Hematopoietic multipotent progenitor cell treated with erythropoietin and hydrocortisone succinate and interleukin-3 and kit ligand, for 15 days (in vitro differentiated cells): ENCODE data around the gene ENTPD5.
A peak's percentile ranks its signal among the peaks of the same experiment; 100 is the strongest.

Source experiments
- DNase-seq: peaks from one replicate; pipeline ENCODE4 v3.0.0-alpha.2; 2015; ENCODE audit warnings: low spot score

The ENTPD5 gene, protein sequence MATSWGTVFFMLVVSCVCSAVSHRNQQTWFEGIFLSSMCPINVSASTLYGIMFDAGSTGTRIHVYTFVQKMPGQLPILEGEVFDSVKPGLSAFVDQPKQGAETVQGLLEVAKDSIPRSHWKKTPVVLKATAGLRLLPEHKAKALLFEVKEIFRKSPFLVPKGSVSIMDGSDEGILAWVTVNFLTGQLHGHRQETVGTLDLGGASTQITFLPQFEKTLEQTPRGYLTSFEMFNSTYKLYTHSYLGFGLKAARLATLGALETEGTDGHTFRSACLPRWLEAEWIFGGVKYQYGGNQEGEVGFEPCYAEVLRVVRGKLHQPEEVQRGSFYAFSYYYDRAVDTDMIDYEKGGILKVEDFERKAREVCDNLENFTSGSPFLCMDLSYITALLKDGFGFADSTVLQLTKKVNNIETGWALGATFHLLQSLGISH

DNA sequence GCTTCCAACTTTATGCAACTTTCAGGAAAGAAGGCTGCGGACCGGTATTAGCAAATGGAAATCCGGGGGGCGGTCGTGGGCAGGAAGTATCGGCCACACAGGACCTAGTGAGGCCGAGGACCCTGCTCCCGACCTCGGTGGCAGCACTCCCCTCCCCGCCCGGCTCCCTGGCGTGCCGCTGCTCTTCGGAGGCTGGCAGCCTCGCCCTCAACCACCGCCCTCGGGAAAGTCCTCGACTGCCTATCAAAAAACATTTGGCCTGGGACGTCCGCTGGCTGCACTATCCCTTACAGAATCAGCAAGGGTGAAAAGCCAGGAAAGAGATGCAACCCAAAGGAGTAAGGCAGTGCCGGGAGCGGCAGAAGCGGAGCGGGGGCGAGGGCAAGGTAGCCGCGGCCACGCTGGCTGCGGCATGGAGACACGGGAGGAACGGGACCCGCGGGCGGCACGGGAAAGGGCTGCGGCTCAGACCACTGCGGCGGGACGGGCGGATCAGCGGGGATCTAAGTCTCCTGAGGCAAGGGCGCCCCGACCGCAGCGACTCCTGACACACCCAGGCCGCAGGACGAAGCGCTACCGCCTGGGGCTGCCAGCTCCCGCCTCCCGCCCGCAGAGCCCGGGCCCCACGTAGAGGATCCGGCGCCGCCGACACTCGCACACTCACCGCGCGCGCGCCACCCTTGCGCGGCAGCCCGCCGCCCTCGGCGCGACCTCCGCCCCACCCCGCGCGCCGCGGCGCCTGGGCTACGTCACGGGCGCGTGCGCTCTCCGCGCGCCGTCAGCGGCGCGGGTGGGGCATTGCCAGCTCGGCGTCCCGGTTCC lies at the start of gene ENTPD5, which contains the start of gene BBOF1:
TSS of gene ENTPD5 (minus strand) at position 703 of the 822 bp plus-strand sequence. CDS start 31,186 bp downstream, outside the sequence.
TSS of gene BBOF1 (plus strand) at position 764 of the 822 bp plus-strand sequence. CDS start 130 bp downstream, outside the sequence.
- peak; percentile 90 for DNase-seq

DNA sequence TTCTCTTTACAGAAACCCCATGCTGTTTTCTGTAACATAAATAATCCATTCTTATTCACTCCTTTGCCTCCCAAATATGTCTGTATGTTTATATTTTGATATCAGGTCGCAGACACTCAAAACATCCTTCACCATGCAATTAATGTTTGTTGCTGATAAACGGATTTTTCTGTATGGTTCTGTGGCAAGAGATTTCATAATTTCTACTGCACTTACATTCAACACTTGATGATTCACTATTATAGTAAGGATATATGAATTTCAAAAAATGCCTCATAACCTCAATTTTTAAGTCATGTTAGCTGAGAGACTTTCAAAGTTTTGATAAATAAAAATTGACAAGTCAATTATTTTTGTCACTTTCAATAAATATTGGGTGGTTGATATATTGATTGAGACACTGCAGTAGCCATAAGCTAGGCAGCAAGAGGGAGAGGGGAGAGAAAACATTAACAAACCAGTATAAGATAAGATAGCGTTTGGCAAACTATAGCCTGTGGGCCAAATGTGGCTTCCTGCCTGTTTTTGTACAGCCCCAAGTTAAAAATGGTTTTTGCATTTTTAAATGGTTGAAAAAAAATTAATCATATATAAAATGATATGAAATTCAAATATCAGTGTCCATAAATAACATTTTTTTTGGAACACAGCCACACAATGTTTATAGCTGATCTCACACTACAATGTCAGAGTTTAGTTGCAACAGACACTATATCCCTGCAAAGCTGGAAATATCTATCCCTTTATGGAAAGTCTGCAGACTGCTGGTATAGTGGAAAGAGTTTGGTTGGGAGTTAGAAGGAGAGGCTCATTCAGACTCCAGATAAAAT lies 46.9 kb upstream of the ENTPD5 start:
- no peak for DNase-seq

DNA sequence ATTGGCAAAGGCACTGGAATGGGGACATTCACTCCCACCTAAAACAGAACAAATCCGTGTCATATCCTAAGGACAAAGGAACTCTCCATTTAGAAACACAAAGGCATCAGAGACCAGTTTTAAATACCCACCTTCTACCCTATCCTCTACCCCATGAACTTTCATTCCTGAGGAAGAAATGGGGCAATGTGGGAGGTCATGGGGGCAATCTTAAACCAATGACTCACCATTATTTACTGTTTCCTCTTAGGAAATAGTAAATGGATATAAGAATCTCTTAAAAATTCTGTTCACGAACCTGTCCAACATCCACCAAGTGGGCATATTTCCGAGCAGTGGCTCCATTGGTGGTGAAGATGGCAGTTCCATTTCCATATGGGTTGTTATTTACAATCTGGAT lies 45.8 kb upstream of the ENTPD5 start:
- DNase-seq, result no peak

DNA sequence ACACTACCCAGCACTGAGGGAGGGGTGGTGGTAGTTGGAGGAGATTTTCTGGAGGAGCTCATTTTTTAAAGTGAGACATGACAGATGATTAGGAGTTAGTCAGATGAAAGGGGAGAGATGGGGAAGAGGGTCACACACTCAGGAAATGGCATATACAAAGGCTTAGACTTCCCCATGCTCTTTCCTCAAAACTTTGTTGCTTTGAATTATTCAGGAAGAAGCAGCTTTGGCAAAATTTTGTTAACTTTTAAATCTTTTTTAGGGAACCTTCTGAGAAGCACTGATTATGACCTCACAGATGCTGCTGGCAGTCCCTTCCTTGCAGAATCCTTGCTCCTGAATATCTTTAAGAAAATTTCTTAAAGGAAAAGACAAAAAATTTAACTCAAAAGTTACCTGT lies 45.3 kb upstream of the ENTPD5 start:
- no peak for DNase-seq

DNA sequence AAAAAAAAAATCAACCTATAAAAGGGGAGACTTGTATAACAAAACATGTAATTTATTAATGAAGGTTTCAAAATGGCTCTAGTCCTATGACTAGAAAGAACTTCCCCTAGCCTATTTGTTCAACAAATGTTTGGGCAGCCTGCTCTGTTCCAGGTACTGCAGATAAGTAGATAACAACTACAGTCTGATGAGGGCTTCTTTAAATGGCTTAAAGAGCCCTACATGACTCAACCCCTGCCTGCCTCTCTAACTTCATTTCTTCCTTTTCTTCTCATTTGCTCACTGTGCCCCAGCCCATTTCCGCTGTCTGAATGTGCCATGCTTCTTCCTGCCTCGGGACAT lies 43.7 kb upstream of the ENTPD5 start:
- no peak for DNase-seq

DNA sequence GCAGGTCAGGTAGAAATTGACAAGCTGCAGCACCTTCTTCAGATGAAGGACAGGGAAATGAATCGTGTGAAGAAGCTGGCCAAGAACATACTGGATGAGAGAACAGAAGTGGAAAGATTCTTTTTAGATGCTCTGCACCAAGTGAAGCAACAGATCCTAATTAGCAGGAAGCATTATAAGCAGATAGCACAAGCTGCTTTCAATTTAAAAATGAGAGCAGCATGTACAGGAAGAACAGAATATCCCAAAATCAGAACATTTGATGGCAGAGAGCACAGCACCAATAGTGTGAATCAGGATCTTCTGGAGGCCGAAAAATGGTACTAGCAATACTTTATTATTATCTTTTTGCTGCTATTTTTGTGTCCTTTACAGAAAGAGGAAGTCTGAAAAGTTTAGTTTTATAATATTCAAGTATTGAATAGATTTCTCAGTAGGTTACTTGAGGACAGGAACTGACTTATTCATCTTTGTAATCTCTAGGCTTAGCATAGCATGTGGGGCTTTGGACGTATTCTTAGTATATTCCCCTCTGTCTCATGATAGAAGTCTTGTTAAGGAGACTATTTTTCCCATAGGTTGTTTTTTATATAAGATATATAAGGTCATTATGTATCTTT lies 30.9 kb upstream of the ENTPD5 start:
- no peak for DNase-seq

DNA sequence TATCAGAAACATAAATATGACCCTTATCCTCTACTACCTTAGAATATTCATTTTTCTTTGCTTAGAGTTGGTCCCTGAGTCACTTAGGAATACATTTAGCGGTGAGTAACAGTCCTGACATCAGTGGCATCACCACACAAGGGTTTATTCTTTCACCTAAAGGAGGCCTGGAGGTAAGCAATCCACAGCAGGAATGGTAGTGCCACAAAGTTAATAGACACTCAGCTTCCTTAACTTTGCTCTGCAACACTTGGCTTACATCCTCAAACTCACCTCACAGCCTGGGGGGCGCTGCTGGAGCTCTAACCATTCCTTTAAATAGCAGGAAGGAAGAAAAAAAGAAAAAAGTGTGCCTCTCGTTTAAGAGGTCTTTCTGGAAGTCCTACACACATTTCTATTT lies 29.2 kb upstream of the ENTPD5 start:
- DNase-seq, result no peak

DNA sequence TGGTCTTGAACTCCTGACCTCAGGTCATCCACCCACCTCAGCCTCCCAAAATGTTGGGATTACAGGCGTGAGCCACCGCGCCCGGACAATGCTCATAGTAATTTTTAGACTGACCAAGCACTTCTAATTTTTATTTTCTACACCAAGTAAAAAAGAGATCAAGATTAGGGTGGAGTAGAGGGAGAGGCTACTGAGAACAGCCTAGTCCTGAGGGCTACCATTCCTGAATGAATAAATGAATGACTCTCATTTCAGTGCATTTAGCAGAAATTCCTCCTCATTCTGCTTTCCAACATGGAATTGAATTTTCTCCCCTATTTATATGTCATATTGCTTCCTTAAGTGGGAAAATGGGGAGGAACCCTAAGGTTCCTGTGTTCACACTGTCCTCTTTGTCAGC lies 26.4 kb upstream of the ENTPD5 start:
- DNase-seq, result no peak

DNA sequence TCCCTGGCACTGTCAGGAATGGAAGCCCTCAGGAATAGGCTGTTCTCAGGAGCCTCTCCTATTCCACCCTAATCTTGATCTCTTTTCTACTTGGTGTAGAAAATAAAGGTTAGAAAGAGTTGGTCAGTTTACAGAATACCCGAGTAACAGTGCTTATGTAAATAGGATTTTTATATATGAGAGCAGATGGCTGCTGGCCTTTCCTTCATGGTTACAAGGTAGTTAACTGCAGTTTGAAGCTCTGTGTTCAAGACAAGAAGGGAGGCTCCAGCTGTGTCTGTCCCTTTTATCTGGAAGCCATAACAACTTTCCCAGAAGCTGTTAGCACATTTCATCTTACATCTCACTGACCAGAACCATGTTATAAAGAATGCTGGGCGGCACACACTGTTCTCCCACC lies 23.2 kb upstream of the ENTPD5 start:
- no peak for DNase-seq

DNA sequence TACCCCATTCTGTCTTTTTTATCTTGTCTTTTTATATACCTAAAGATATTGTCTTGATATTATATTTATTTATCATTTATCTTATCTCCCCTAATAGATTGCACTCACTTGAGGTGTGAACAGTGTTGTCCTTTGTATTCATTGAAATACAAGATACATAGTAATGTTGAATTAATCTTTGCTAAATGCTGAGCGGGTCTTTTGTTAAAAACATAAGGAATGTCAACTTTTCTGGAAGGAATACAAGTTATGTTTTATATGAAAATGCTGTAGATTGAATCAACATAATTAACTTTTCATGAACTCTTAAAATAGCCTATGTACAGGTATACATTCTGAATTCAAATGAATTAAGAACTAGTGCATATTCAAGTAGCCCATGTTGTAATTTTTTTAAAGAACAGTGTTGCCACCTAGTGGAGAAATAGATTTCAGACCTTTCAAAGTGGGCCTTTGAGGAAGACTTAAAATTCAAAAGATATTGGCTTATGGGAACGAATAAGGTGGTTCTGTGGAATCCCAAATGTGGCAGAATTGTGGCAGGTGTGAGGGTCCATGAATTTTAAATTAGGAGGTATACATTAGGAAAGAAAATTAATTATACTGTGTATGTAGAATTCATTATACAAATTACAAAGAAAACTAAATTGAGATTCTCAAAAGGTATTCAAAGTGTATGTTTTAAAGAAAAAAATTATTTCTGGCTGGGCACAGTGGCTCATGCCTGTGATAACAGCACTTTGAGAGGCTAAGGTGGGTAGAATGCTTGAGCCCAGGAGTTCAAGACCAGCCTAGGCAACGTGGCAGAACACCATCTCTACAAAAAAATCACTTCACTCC lies 19.2 kb upstream of the ENTPD5 start:
- DNase-seq, result peak; percentile 86

DNA sequence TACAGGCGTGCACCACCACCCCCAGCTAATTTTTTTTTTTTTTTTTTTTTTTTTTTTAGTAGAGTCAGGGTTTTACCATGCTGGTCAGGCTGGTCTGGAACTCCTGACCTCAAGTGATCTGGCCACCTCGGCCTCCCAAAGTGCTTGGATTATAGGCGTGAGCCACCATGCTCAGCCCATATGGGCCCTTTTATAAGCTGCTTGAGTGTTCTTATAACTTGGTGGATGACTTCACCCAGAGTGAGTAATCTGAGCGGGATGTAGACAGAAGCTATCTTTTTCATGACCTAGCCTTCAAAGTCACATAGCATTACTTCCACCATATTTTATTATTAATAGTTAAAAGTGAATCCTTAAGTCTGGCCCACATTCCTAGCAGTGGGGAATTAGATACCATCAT lies 16.5 kb upstream of the ENTPD5 start:
- DNase-seq, result no peak

DNA sequence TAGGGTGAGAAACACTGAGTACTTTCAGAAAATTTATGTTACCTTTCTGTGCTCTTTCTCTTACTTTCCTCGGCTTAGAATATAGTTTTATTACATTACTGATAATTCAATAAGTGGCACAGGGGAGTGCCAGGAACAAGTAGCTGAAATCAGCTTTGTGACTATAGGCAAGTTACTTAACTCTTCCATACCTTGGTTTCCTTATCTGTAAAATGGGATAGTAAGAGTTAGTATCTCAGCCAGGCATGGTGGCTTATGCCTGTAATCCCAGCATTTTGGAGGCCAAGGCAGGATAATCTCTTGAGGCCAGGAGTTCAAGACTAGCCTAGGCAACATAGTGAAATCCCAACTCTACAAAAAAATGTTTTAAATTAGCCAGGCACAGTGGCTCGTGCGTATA lies 15.5 kb upstream of the ENTPD5 start:
- DNase-seq, result no peak

DNA sequence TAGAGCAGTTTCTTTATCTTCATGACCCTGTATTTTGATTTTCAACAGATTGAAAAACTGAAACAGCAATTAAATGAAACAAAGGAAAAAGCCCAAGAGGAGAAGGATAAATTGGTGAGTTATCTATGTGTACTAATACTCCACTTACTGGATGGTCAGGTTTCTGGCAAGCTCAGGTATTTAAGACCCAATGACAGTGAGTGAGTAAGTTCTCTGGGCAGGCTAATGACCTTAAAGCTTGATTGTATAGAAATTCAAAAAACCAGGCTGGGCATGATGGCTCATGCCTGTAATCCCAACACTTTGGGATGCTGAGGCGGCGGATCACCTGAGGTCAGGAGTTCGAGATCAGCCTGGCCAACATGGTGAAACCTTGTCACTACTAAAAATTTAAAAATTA lies 10.0 kb upstream of the ENTPD5 start:
- no peak for DNase-seq

DNA sequence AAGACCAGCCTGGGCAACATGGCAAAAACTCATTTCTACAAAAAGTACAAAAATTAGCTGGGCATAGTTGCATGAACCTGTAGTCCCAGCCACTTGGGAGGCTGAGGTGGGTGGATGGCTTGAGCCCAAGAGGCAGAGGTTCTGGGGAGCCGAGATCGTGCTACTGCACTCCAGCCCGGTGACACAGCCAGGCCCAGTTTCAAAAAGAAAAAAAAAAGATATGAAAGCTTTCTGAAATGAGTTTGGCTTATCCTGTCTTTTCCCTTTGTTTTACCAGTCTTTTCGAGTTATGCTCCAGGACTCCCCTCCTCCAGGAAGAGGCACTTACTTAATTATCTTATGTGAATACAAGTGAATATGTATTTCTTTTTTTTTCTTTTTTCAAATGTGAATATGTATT lies 3.3 kb upstream of the ENTPD5 start:
- DNase-seq, result peak; percentile 52

DNA sequence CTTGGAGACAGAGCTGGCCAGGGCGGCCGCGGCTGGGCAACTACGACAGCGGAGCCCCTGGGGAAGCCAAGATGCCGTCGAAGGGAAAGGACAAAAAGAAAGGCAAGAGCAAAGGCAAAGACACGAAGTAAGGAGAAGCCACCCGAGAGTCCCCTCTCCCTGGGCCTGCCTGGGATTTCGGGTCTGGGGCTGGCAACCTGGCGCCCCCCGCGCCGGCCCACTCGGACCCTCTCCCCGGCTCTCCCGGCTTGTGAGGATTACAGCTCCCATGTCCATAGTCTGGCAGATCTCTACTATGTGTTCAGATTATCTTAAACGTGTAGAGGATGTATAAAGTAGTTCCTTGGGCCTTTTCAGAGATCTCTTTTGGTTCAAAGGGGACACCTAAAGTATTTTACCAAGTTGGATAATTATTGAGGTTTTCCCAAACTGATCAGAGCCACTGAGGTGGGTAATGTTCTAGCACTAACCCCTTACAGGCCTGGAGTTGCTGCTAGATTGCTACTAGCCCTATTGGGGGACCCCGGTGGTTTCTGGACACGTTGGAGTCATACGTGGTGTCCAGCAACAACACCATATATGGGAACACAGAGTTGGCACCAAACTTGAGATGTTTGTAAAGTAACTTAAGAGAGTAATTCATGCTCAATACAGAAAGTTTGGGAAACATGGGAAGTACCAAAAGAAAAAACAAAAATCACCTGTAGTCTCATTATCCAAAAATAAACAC lies 485 bp upstream of the ENTPD5 start:
- DNase-seq, result peak; percentile 58

DNA sequence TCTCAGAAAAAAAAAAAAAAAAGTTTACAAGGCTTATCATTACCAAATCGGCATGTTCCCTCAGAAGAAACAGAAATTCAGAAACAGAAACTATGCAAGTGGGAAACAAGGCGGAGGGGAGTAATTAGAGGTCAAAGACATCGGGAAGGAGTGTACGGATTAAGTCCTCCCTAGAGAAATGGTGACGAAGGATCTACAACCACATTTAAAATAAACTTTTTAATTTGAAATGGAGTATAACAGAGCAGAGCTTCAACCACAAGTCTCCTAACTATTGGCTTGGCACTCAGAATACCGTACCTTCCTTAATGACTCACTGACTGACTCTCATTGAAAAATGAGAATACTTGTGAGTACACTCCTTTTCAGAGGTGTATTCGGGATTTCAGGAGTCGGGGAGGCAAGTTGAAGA lies 908 bp downstream of the ENTPD5 start:
- peak; percentile 56 for DNase-seq

DNA sequence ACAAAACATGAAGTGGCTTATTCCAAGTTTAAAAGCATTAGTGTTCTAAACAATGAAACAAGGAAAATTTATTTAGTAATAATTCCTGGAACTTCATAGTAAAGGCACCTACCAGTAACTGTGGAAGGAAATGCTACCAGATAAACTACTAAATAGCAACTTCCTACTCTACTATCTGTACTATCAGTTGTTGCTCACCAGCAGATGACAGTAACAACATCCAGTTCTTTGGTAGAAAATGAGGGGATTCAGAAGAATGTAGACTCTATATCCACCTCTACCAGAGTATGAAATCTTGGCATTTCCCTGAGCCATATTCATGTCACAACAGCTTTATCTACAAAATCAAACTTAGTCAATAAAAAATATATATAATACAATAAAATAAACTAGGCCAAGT lies 3.1 kb downstream of the ENTPD5 start:
- DNase-seq, result peak; percentile 35

DNA sequence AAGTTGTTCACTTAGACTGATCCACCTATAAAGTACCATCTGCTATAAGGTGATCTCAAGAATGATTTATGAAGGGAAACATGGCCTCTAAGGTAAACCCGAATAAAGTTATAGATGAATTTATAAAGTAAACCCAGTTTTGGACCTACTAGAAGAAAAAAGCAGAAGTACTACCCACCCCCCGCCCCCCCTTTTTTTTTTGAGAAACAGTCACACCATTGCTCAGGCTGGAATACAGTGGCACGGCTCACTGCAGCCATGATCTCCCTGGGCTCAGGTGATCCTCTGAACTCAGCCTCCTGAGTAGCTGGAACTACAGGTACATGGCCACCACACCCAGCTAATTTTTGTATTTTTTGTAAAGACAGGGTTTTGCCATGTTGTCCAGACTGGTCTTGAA lies 3.9 kb downstream of the ENTPD5 start:
- no peak for DNase-seq

DNA sequence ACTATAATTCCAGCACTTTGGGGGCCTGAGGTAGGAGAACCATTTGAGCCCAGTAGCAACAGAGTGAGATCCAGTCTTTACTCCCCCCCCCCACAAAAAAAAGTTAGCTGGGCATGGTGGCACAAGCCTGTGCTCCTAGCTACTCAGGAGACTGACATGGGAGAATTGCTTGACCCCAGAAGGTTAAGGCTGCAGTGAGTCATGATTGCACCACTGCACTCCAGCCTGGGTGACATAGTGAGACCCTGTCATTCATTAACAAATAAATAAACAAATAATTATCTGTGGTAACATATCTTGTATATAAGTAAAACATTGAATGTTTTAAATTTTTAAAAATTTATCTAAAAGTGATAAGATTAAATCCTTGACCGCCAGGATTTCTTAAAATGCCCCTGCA lies 4.8 kb downstream of the ENTPD5 start:
- DNase-seq, result no peak

DNA sequence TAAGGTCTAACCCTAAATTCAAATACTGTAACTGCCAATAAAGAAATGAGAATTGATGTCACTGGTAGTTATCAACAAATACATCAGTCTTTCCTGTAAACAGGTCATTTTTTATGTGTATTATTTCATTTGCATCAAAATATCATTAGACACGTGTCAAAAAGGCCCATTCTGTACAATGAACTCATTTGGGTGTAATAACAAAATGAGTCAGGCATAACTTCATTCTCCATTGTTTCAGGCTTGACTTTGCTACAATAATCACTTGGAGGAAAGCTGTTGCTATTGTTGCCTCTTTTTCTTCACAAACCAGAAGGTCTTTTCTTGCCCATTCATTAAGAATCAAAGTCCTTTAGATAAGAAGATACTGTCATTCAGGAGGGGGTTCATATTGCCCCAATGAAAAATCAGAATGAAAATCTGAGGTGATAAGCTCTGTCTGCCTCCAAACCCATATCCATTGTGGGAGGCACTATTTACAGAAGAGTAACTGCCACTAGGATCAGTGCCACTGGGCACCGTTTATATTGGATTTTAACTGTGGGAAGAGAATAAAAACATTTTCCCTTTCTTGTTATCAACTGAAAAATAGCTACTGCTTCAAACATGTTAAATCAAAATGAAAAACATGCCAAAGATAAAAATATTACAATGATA lies 10.1 kb downstream of the ENTPD5 start:
- no peak for DNase-seq
